ENCODE measurements around the gene C16orf54. TPM values are rescaled to one million over a fixed set of nuclear protein-coding genes. Genes with fewer than 3 reads are reported as not detected.
"Not testable (repeated sequence)": the region's sequence is repeated elsewhere in the genome, so short reads cannot be mapped to it uniquely, and the experiment has no call there.

Gene C16orf54, protein sequence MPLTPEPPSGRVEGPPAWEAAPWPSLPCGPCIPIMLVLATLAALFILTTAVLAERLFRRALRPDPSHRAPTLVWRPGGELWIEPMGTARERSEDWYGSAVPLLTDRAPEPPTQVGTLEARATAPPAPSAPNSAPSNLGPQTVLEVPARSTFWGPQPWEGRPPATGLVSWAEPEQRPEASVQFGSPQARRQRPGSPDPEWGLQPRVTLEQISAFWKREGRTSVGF
- total RNA-seq = 10 to 100 TPM; 17.3 to 19.1 TPM

DNA sequence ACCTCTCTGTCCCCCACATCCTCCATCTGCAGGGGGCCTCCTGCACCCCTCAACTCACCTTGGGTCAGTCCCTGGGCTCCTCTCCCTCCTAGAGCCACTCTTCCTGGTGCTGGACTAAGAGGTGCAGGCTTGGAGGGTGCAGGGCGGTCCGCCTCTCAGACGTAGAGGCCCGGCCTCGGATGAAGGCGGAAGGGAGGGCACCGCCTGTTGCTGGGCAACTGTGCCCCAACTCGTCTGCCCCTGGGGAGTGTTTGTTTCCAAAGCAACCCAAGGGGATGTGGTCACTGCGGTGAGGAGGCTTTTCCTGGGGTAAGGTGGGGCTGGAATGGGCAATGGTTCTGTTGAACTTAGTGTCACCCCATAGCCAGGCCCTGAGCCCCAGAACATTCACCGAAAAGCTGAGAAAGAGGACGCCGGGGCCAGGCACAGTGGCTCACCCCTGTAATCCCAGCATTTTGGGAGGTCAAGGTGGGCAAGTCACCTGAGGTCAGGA, at the start of gene C16orf54:
Gene C16orf54 (minus strand): TSS at position 138 of the 493 bp plus-strand sequence. CDS start 1,039 bp downstream, outside the sequence.
- peaks cover 3% of the 10 kb centered on the region for H3K27me3 Mint-ChIP-seq
- peaks cover 61% of the 10 kb centered on the region for H3K4me1 Mint-ChIP-seq
- H3K4me3 Mint-ChIP-seq = peak within 1 kb of the TSS; percentile 97
- peak within 1 kb of the TSS; percentile 97 for H3K27ac Mint-ChIP-seq
- peaks cover 37% of the 10 kb centered on the region for H3K36me3 Mint-ChIP-seq
- H3K9me3 Mint-ChIP-seq = peaks cover 3% of the 10 kb centered on the region
- DNase-seq = peak; percentile 88

- DNase-seq = no peak
Observed at GRCh38 chr16:29794231-29794710, 48.5 kb upstream of the C16orf54 start.

DNA sequence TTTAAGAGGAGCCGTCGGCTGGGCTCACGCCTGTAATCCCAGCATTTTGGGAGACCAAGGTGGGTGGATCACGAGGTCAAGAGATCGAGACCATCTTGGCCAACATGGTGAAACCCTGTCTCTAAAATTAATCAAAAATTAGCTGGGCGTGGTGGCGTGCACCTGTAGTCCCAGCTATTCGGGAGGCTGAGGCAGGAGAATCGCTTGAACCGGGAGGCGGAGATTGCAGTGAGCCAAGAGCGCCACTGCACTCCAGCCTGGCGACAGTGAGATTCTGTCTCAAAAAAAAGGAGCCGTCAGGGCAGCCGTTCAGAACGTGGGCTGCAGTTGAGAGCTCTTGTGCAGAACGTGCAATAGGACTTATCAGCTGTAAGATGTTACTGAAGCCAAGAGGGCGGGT, 47.4 kb upstream of the C16orf54 start:
- Mint-ChIP-seq H3K4me1 (peaks cover 31% of the 10 kb centered on the region), H3K36me3 (peaks cover 45% of the 10 kb centered on the region)
- H3K27ac Mint-ChIP-seq, H3K27me3 Mint-ChIP-seq, H3K9me3 Mint-ChIP-seq, DNase-seq, H3K4me3 Mint-ChIP-seq: not testable (repeated sequence)

More at GRCh38 chr16:29794231-29794710, 48.5 kb upstream of the C16orf54 start:
- H3K36me3 Mint-ChIP-seq = peaks cover 45% of the 10 kb centered on the region
- H3K4me3 Mint-ChIP-seq = no peak overlapping the region
- H3K4me1 Mint-ChIP-seq = peaks cover 27% of the 10 kb centered on the region
- no peaks in the 10 kb centered on the region for H3K27me3 Mint-ChIP-seq
- no peaks in the 10 kb centered on the region for H3K9me3 Mint-ChIP-seq
- H3K27ac Mint-ChIP-seq = no peak overlapping the region

- H3K27ac Mint-ChIP-seq = peak overlapping the region; percentile 98
- peaks cover 31% of the 10 kb centered on the region for H3K4me1 Mint-ChIP-seq
- peak overlapping the region; percentile 90 for H3K4me3 Mint-ChIP-seq
- peaks cover 41% of the 10 kb centered on the region for H3K36me3 Mint-ChIP-seq
- no peaks in the 10 kb centered on the region for H3K27me3 Mint-ChIP-seq
- no peak for DNase-seq
- H3K9me3 Mint-ChIP-seq = no peaks in the 10 kb centered on the region
Observed at GRCh38 chr16:29791845-29792807, 46.3 kb upstream of the C16orf54 start.

- no peaks in the 10 kb centered on the region for H3K9me3 Mint-ChIP-seq
- H3K4me1 Mint-ChIP-seq = peaks cover 32% of the 10 kb centered on the region
- peak overlapping the region; percentile 90 for H3K4me3 Mint-ChIP-seq
- DNase-seq = no peak
- no peaks in the 10 kb centered on the region for H3K27me3 Mint-ChIP-seq
- H3K27ac Mint-ChIP-seq = peak overlapping the region; percentile 98
- H3K36me3 Mint-ChIP-seq = peaks cover 37% of the 10 kb centered on the region
Observed at GRCh38 chr16:29790949-29791844, 45.4 kb upstream of the C16orf54 start.

DNA sequence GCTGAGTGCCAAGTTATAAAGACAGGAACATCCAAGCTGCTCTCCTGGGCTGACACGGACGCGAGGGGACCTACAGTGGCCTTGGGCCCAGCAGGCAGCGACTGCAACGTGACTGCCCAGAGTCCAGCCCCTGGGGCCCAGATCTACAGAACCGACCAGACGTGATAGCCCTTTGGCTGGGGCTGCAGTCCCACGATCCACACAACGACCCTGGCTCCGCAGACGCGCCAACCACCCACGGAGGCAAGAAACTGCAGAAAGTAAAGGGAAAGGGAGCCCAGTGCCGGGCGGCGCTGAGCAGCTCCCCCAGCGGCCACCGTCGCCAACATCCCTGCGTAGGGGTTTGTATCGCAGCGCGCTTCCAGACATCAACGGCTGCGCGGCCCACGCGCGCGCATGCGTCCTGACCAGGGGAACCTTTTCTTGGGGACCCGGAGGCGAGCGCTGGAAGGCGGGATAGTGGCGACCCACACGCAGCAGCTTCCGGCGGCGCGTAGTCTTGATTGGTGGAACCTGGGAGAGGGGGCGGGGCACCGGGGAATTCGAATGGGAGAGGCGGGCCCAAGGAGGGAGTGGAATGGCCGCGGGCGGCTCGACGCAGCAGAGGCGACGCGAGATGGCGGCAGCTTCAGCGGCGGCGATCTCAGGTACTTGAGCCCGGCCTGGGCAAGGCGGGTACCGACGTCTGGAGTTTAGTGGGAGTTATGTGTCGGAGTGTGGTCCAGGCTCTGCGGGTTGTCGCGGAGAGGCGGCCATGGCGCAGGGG, 44.6 kb upstream of the C16orf54 start, which contains the start of gene KIF22:
Gene KIF22 (plus strand): TSS at position 569 of the 766 bp plus-strand sequence. CDS start 9 bp downstream, at position 578.
- H3K27me3 Mint-ChIP-seq = no peaks in the 10 kb centered on the region
- H3K4me1 Mint-ChIP-seq = peaks cover 36% of the 10 kb centered on the region
- DNase-seq = peak; percentile 100
- H3K4me3 Mint-ChIP-seq = peak within 1 kb of the TSS; percentile 90
- H3K27ac Mint-ChIP-seq = peak within 1 kb of the TSS; percentile 98
- no peaks in the 10 kb centered on the region for H3K9me3 Mint-ChIP-seq
- peaks cover 31% of the 10 kb centered on the region for H3K36me3 Mint-ChIP-seq

GRCh38 chr16:29789775-29790182, 44.0 kb upstream of the C16orf54 start:
- Mint-ChIP-seq H3K9me3 (no peaks in the 10 kb centered on the region), H3K4me3 (peak overlapping the region; percentile 90)

GRCh38 chr16:29787155-29787554, 41.4 kb upstream of the C16orf54 start:
- H3K27ac Mint-ChIP-seq, H3K27me3 Mint-ChIP-seq, DNase-seq, H3K9me3 Mint-ChIP-seq, H3K4me3 Mint-ChIP-seq: not testable (repeated sequence)
- Mint-ChIP-seq H3K36me3 (peaks cover 16% of the 10 kb centered on the region), H3K4me1 (peaks cover 37% of the 10 kb centered on the region)

More at GRCh38 chr16:29789775-29790182, 44.0 kb upstream of the C16orf54 start:
- peaks cover 41% of the 10 kb centered on the region for H3K4me1 Mint-ChIP-seq
- peaks cover 31% of the 10 kb centered on the region for H3K36me3 Mint-ChIP-seq
- no peaks in the 10 kb centered on the region for H3K27me3 Mint-ChIP-seq
- no peak for DNase-seq
- peak overlapping the region; percentile 98 for H3K27ac Mint-ChIP-seq

DNA sequence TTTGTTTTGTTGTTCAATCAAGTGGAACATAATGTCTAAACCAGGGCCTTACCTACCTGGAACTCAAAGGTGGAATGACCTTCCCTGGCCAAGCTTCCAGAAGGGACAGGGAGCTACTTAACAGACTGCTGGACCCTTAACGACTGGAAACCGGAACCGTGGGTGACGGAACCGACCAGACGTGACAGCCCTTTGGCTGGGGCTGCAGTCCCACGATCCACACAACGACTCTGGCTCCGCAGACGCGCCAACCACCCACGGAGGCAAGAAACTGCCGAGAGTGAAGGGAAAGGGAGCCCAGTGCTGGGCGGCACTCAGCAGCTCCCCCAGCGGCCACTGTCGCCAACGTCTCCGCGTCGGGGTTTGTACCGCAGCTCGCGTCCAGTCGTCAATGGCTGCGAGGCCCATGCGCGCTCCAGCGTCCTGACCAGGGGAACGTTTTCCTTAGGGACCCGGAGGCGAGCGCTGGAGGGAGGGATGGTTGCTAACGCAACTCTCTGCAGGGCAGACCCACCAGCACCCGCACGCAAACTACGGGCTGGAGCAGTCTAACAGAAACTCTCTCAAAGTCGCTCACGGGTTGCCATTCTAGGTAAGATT, 39.2 kb upstream of the C16orf54 start:
- Mint-ChIP-seq H3K36me3 (no peaks in the 10 kb centered on the region), H3K27ac (peak overlapping the region; percentile 42), H3K4me3 (peak overlapping the region; percentile 40), H3K4me1 (peaks cover 36% of the 10 kb centered on the region), H3K9me3 (peaks cover 5% of the 10 kb centered on the region), H3K27me3 (no peaks in the 10 kb centered on the region)
- peak; percentile 72 for DNase-seq

GRCh38 chr16:29784157-29784556, 38.4 kb upstream of the C16orf54 start:
- no peaks in the 10 kb centered on the region for H3K27me3 Mint-ChIP-seq
- peaks cover 5% of the 10 kb centered on the region for H3K9me3 Mint-ChIP-seq
- no peak overlapping the region for H3K4me3 Mint-ChIP-seq
- peak overlapping the region; percentile 11 for H3K27ac Mint-ChIP-seq
- peak; percentile 35 for DNase-seq
- peaks cover 33% of the 10 kb centered on the region for H3K4me1 Mint-ChIP-seq
- no peaks in the 10 kb centered on the region for H3K36me3 Mint-ChIP-seq

GRCh38 chr16:29783094-29783953, 37.5 kb upstream of the C16orf54 start:
- peaks cover 30% of the 10 kb centered on the region for H3K4me1 Mint-ChIP-seq
- not testable (repeated sequence) for H3K27ac Mint-ChIP-seq, H3K27me3 Mint-ChIP-seq, H3K9me3 Mint-ChIP-seq, H3K4me3 Mint-ChIP-seq, H3K36me3 Mint-ChIP-seq, DNase-seq

DNA sequence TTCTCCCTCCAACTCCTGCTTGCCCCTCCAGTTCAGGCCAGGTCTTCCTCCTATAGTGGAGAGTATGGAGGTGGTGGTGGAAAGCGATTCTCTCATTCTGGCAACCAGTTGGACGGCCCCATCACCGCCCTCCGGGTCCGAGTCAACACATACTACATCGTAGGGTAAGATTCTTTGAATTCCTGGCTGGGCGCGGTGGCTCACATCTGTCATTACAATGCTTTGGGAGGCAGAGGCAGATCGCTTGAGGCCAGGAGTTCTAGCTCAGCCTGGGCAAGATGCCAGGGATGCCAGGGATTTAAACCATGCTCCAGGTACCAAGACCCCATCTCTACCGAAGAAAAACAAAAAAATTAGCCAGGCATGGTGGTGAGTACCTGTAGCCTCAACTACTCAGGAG, 33.7 kb upstream of the C16orf54 start:
- H3K27me3 Mint-ChIP-seq = no peaks in the 10 kb centered on the region
- H3K27ac Mint-ChIP-seq = no peak overlapping the region
- no peaks in the 10 kb centered on the region for H3K36me3 Mint-ChIP-seq
- H3K4me3 Mint-ChIP-seq = no peak overlapping the region
- peaks cover 5% of the 10 kb centered on the region for H3K9me3 Mint-ChIP-seq
- H3K4me1 Mint-ChIP-seq = peaks cover 27% of the 10 kb centered on the region
- DNase-seq = no peak
